Stimulated activated CD4-positive, alpha-beta T cell treated with anti-CD3 and anti-CD28 coated beads, Interleukin-12 subunit alpha, Interleukin-12 subunit beta, amount 100 ng/mL, for 4 hours (primary cell): ENCODE measurements around the gene CSTF2.

Experiments
- DNase-seq: peaks from one replicate; pipeline ENCODE4 v3.0.0-alpha.2; 2020

The CSTF2 gene

DNA sequence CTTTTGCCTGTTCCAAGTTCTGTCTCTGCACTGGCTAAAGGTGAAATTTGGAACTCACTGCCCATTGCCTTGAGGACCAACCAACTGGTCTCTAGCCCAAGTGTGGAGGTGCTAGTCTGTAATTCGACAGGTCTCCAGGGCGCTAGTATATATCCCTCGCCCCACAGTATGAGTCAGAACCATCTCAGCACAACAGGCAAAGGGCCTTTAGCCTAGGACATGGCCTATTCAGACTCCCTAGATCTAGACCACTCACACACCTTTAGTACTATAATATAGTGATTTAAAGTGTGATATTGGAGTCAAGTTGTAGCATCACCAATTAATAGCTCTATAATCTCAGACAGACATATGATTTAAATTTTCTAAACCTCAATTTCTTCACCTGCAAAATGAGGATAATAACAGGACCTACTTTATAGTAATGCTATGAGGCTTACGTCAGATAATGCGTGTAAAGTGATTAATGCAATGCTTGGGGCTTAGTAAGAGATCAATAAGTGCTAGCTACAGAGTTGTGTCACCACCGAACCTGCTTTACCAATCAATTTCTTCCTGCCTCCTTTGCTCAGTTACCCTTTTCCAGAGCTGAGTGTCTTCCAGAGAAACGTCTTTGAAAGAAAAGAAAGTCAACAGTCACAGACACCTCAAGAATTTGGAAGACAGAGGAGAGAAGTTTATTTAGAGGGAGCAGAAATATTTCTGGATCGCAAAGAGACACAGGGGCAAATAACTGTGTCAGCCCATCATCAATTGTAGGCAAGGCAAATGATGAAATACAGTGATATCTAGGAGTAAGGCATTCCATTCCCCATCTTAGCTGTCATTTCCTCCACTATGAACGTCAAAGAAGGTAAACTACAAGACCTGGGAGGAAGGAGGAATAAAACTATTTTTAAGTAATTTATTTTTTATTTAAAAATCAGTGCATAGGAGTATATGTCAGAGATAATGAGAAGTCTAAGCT is 51.7 kb downstream of the CSTF2 start:
- no peak for DNase-seq

DNA sequence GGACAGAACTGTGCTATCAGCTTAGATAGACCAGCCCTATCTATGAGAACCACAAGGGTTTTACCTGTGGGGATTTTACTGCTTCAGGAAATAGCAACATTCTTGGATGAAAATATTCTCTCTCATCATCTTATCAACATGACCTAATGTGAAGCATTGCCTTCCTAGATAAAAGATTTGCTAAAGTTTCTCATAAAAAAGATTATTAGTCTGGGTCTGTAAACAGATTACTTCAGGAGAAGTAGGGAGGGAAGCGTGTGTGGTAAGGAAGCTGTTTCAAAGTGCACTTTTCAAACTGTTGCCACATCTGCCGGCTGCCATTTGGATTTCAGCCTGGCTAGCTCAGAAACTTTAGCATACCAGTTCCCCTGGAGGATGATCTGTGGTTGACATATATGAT is 54.1 kb downstream of the CSTF2 start, which contains the start of gene NOX1:
NOX1 (minus strand) TSS at position 35 of the 400 bp plus-strand sequence. CDS start 220 bp downstream, outside the sequence.
- no peak for DNase-seq

- DNase-seq, result no peak
Observed at GRCh38 chrX:100880368-100880767, 60.2 kb downstream of the CSTF2 start.

DNA sequence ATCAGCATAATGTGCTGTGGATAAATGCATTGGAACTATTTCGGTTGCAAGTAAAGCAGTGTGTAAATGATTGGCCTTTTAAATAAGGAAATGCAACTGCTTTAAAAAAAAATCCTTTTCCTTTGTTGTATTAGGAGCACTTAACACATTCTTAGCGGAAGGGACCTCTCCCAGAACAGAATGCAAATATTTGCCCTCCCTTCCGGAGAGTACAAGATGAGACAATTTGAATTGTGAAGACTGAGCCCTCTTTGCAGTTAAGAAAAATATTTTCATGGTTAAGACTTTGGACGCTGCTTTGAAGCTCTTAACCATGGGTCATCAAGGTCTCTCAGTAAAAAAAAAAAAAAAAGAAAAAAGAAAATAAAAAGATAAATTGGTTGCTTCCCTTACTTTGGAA is 63.5 kb downstream of the CSTF2 start:
- no peak for DNase-seq
